NCI-H1105 (cell line): ENCODE results near the gene ITGAV.
A peak's percentile ranks its signal among the peaks of the same experiment; 100 is the strongest.

Experiments used
- DNase-seq: peaks from one replicate; lab custom pipeline; 2025; lab: John Stamatoyannopoulos, UW

ITGAV gene

GRCh38 chr2:186670831-186671230 lies 81.0 kb downstream of the ITGAV start:
- no peak for DNase-seq

- no peak for DNase-seq
These were observed 85.5 kb downstream of the ITGAV start for GRCh38 chr2:186675380-186675779.

DNA sequence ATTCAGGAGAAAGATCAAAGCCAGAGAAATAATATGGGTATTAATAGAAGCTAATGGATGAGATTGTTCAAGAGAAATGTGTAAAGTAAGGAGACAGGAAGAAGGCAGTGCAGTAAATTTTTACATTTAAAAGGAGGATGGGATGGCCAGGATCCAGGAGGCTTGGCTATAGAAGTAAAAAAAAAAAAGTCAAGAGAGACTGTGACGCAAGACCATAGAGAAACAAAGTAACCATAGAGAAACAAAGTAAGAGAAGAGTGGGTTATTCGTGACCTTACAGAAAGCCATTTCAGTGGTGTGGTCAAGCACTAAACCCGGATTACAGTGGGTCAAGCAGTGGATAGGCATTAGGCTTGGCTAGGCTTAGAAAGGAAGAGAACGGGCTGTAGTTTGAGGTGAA lies 93.5 kb downstream of the ITGAV start:
- no peak for DNase-seq

GRCh38 chr2:186687807-186688211 lies 98.0 kb downstream of the ITGAV start:
- peak; percentile 76 for DNase-seq

GRCh38 chr2:186688813-186689212 lies 99.0 kb downstream of the ITGAV start:
- DNase-seq, result no peak

- DNase-seq, result no peak
These were observed 100.9 kb downstream of the ITGAV start for GRCh38 chr2:186690786-186691185.

- no peak for DNase-seq
These were observed 101.4 kb downstream of the ITGAV start for GRCh38 chr2:186691231-186691630.

- DNase-seq, result no peak
These were observed 102.0 kb downstream of the ITGAV start for GRCh38 chr2:186691900-186692299.

DNA sequence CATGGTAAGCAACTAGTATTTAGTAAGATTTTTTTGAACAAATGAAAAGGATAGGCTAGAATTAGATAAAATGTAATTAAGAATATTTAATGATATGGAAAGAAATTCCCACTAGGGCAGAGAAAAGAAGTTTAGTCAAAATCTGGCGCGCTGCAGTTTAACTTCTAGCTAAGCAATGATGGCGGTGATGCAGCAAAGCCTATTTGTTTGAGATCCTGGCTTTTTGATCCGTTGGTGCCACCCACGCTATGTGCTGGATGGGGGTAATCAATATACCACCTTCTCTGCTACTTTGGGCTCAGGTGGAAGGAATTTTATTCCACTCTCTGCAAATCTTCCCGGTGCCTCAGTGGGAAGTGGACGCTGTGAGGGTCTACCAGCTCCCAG lies 103.6 kb downstream of the ITGAV start:
- DNase-seq, result no peak

DNA sequence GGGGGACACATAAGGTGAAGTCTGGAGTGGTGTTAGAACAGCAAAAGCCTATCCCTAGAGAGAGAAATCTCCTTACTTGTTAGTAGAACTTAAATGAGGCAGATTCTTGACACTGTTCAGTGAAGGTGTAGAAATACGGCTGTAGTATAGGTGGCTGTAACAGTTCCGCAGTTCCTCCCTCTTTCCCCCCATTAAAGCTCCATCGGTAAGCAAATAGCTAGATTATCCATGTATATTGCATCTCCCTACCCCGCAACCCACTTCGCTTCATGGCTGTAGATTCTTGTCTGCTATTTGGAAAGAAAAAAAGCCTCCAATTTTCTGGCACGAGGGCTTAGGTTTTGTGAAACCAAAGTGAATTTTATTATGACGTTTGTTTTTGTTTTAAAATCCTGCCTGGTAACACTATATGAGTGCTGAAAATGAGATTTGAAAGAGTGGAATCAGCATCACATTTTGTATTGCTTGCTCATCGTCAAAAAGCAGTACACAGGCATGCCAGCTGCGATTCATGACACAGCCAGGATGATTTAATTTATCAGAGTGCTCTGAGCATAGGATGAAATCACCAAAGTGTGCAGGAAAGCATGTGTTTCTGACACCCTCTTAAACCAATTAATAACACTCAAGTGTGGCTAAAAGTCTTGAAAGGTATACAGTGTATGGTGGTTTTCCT lies 105.4 kb downstream of the ITGAV start:
- no peak for DNase-seq

DNA sequence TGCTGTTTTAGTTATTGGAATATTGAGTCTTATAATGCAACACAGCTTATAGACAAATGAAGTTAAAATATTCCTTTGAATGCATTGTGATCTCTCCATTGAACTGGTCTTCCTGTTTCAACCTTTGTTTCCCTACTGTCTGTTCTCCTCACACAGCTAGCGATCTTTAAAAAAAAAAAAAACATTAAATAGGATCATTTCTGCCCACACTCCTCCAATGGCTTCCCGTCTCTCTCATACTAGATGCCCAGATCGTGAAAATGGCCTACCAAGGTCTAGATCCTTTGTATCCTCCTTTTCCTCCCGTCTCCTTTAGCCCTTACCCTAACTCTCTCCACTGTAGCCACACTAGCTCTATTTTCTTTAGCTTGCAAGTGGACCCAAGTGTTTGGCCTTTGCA lies 106.4 kb downstream of the ITGAV start:
- DNase-seq, result no peak

DNA sequence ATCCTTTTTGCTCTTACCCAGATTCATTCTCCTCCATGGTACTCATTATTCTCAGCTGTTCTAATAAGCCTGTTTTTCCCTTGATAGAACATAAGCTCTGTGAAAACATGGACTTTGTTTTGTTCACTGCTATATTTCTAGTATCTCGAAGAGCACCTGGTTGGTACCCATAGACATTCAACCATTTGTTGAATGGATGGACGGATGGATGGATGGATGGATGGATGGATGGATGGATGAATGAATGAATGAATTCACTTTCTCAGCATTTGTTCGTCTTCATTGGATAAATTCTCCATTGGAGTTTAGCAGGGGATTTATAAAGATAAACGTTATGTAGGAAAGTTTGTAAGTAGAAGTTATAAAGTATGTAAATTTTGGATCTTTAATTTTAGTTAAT lies 106.9 kb downstream of the ITGAV start:
- DNase-seq, result no peak

GRCh38 chr2:186697536-186697935 lies 107.7 kb downstream of the ITGAV start:
- no peak for DNase-seq

DNA sequence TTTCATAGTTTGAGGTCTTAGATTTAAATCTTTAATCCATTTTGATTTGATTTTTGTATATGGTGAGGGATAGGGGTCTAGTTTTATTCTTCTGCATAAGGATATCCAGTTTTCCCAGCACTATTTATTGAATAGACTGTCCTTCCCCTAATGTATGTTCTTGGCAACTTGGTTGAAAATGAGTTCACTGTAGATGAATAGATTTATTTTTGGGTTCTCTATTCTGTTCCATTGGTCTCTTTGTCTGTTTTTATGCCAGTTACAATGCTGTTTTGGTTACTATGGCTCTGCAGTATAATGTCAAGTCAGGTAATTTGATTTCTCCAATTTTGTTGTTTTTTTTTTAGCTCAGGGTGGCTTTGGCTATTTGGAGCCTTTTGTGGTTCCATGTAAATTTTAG lies 109.9 kb downstream of the ITGAV start:
- DNase-seq, result no peak

DNA sequence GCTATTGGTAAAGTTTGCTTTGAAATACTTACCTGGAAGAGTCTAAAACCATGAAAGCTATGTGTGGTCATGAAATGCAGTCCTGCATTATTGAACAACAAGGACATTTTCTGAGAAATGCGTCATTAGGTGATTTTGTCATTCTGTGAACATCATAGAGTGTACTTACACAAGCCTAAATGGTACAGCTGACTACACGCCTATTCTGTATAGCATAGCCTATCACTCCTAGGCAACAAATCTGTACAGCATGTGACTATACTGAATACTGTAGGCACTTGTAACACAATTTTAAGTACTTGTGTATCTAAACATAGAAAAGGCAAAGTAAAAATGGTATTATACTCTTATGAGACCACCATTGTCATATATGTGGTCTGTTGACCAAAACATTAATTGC lies 112.2 kb downstream of the ITGAV start:
- DNase-seq, result no peak

DNA sequence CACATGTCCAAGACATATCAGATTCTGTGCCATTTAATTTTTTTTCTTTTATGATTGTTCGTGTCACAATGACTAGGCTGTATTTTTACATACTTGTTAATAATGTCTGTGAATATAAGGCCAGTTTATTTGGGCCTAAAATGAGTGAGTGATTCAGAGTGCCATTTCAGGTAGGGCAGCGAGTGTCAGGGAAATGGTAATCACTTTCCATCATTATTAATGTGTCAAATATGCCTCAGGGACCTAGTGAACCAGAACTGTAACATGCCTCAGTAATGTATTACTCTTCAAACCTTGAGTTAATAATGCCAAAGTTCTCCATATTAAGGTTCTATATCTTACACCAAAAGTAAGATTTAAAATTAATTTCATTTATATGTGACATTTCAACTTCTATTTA lies 112.6 kb downstream of the ITGAV start:
- DNase-seq, result no peak

DNA sequence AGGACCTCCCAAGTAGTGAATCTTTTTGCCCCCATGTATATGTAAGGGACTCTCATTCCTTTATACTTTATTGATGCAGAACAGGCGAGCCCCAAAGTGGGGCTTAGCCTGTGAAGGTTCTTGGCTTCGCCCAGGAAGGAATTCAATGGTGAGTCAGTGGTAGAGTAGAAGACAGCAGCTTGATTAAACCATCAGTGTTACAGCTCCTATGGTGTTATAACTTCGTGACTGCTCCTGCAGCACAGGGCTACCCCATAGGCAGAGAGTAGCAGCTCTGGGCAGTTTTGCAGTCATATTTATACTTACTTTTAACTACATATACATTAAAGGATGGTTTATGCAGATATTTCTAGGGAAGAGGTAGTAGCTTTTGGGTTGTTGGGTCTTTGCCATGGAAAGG lies 115.0 kb downstream of the ITGAV start:
- no peak for DNase-seq

DNA sequence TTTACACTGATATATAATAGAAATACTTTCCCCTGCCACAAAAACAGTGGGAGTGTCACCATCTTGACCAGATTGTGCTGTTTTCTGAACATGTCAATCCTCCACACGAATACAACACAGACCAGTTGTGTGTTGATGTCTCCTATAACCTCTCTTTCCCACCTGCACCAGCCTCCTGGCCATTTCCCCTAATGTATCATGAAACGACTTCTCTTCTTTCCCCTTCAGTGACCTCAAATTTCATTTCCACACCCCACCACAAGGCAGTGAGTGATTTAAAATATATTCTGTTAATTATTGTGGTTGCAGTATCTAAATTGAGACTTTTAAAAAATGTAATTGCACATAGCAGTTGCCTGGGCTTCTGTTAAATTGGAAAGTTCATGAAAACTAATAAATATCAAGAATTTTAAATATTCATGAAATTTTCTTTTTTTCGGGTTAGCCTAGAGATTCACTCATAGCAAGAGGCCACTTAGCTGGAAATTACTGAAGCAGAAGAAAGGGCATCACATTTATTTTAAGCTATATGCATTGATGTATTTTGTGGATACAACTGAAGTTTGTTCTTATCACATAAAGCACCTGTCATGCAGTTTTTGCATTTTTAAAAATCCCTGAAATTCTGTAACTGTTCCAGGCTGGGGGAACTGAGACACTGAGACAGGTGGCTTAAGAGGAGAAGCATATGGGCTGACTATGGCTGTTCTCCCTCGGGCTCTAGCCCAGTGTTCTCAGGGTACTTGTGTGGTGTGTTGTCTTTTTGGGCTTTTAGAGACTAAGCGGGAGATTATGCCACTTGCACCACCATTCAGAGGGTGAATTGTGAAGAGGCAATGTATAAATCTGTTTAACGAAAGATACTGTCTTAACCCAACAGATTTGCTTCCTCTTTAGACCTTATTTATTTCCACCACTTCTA lies 119.9 kb downstream of the ITGAV start:
- DNase-seq, result no peak

GRCh38 chr2:186713691-186714090 lies 123.8 kb downstream of the ITGAV start:
- no peak for DNase-seq

DNA sequence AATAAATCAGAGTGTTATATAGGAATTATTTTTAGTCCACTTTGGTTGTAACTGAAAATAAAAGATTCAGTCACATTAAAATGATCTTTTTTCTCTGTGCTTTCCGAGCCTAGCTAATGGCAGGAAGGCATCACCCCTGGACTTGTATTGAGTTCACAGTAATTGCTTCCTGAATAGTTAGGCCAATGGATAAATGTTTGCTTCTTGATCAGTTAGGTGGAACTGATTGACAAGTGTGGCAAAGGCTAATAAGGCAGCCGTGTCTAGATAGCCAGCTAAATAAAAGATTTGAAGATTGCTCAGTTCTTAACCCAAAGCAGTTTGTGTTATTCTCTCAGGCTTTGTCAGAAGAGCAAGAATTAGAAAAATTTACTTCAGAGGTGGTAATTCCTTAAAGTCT lies 124.8 kb downstream of the ITGAV start:
- DNase-seq, result peak; percentile 11

DNA sequence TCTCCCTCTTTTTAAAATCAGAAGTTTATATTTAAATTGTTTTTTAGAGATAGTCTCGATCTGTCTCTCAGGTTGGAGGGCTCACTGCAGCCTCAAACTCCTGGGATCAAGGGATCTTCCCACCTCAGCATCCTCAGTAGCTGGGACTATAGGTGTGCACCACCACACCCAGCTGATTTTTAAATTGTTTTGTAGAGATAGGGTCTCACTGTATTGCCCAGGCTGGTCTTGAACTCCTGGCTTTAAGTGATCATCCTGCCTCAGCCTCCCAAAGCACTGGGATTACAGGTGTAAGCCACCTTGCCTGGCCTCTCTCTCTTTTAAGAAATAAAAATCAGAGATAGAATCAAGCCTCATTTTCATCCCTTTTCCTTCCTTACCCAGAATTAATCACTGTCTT lies 126.1 kb downstream of the ITGAV start:
- no peak for DNase-seq

- DNase-seq, result no peak
These were observed 127.0 kb downstream of the ITGAV start for GRCh38 chr2:186716899-186717298.

- no peak for DNase-seq
These were observed 127.6 kb downstream of the ITGAV start for GRCh38 chr2:186717320-186718007.
